NB4 (cell line): ENCODE measurements around the gene GPRC5B.

Experiments used
- CTCF ChIP-seq: IDR thresholded peaks from one replicate; pipeline ENCODE4 v1.5.1; 2012; ENCODE audit warnings: low read depth, low read length
- MYC ChIP-seq: IDR thresholded peaks from 2 replicates; pipeline ENCODE4 v1.6.1; 2011; ENCODE audit warnings: low read depth, low read length
- POLR2A ChIP-seq: IDR thresholded peaks from 2 replicates; pipeline ENCODE4 v1.6.1; 2011; ENCODE audit warnings: mild to moderate bottlenecking; ENCODE audit not compliant: insufficient read length; ENCODE audit errors: extremely low read depth

- TF ChIP-seq POLR2A (no peak), CTCF (no peak), MYC (no peak)
These were observed 49.5 kb downstream of the GPRC5B start for GRCh38 chr16:19835196-19835595.
